H4 (cell line): ENCODE results near the gene NDRG4. TPM values are rescaled to one million over a fixed set of nuclear protein-coding genes. Genes with fewer than 3 reads are reported as not detected.
"Not testable (repeated sequence)": the region's sequence is repeated elsewhere in the genome, so short reads cannot be mapped to it uniquely, and the experiment has no call there.

Experiments used
- DNase-seq: peaks from one replicate; pipeline ENCODE4 v3.0.0-alpha.2; 2015; ENCODE audit warnings: low spot score
- total RNA-seq: library from RNA; depleted of rRNA; stranded (reverse); fragments of >200 nt; shearing (Covaris generic); gene quantifications from 2 replicates; pipeline ENCODE4 v1.2.3, GENCODE V29; 2014

NDRG4 gene
- total RNA-seq, 1 experiment from 2014 or later: 30.0 TPM

GRCh38 chr16:58465817-58466216 is 34.1 kb upstream of the NDRG4 start:
- DNase-seq: no peak

- no peak for DNase-seq
These were observed 33.5 kb upstream of the NDRG4 start for GRCh38 chr16:58466396-58466795.

- no peak for DNase-seq
These were observed 32.0 kb upstream of the NDRG4 start for GRCh38 chr16:58467905-58468304.

- no peak for DNase-seq
These were observed 28.6 kb upstream of the NDRG4 start for GRCh38 chr16:58471209-58471975.

- DNase-seq: no peak
These were observed 27.7 kb upstream of the NDRG4 start for GRCh38 chr16:58472266-58472665.

- no peak for DNase-seq
These were observed 27.1 kb upstream of the NDRG4 start for GRCh38 chr16:58472827-58473226.

- DNase-seq: no peak
These were observed 25.6 kb upstream of the NDRG4 start for GRCh38 chr16:58474296-58474695.

- no peak for DNase-seq
These were observed 24.8 kb upstream of the NDRG4 start for GRCh38 chr16:58475091-58475619.

GRCh38 chr16:58476791-58477190 is 23.2 kb upstream of the NDRG4 start:
- DNase-seq: no peak

- DNase-seq: no peak
These were observed 21.5 kb upstream of the NDRG4 start for GRCh38 chr16:58478427-58478826.

GRCh38 chr16:58481226-58481869 is 18.6 kb upstream of the NDRG4 start:
- no peak for DNase-seq

- no peak for DNase-seq
These were observed 18.0 kb upstream of the NDRG4 start for GRCh38 chr16:58481931-58482330.

GRCh38 chr16:58485184-58485887 is 14.6 kb upstream of the NDRG4 start:
- no peak for DNase-seq

GRCh38 chr16:58487566-58488351 is 12.2 kb upstream of the NDRG4 start:
- DNase-seq: peak; percentile 79

GRCh38 chr16:58488531-58488930 is 11.4 kb upstream of the NDRG4 start:
- DNase-seq: no peak

GRCh38 chr16:58490065-58490464 is 9.9 kb upstream of the NDRG4 start:
- DNase-seq: no peak

GRCh38 chr16:58490539-58490938 is 9.4 kb upstream of the NDRG4 start:
- DNase-seq: not testable (repeated sequence)

- DNase-seq: no peak
These were observed 7.9 kb upstream of the NDRG4 start for GRCh38 chr16:58492066-58492465.

GRCh38 chr16:58492735-58493134 is 7.2 kb upstream of the NDRG4 start:
- DNase-seq: no peak

- no peak for DNase-seq
These were observed 6.0 kb upstream of the NDRG4 start for GRCh38 chr16:58493756-58494431.

GRCh38 chr16:58494981-58495520 is 4.9 kb upstream of the NDRG4 start:
- peak; percentile 97 for DNase-seq
